GM23248 (cell line): ENCODE results near the gene MEI1. TPM values are rescaled to one million over a fixed set of nuclear protein-coding genes. Genes with fewer than 3 reads are reported as not detected.

Experiments
- DNase-seq: peaks from one replicate; pipeline ENCODE4 v3.0.0-alpha.2; 2015
- H2AFZ ChIP-seq: fragments of 200-600 bp; sonication (generic); 2 replicates; pipeline ENCODE4 v1.6.1; 2016; ENCODE audit warnings: antibody characterized with exemption
- H3F3A ChIP-seq: fragments of 200-600 bp; sonication (generic); 2 replicates; pipeline ENCODE4 v1.6.1; 2016; ENCODE audit warnings: mild to moderate bottlenecking, antibody characterized with exemption, mixed run types; ENCODE audit not compliant: insufficient read depth
- H3K27ac ChIP-seq: fragments of 200-600 bp; sonication (generic); 2 replicates; pipeline ENCODE4 v1.5.1; 2016; ENCODE audit warnings: mild to moderate bottlenecking
- H3K27me3 ChIP-seq: fragments of 200-600 bp; sonication (generic); replicated peaks from 2 replicates; pipeline ENCODE4 v1.6.1; 2016; ENCODE audit warnings: mild to moderate bottlenecking; ENCODE audit not compliant: insufficient read depth
- H3K36me3 ChIP-seq: fragments of 200-600 bp; sonication (generic); 2 replicates; pipeline ENCODE4 v1.6.1; 2016; ENCODE audit warnings: low read depth, mild to moderate bottlenecking
- H3K4me1 ChIP-seq: fragments of 200-600 bp; sonication (generic); 2 replicates; pipeline ENCODE4 v1.6.1; 2016; ENCODE audit warnings: mild to moderate bottlenecking; ENCODE audit not compliant: insufficient read depth
- H3K4me2 ChIP-seq: fragments of 200-600 bp; sonication (generic); one replicate; pipeline ENCODE4 v1.6.1; 2016; ENCODE audit warnings: mild to moderate bottlenecking; ENCODE audit not compliant: unreplicated experiment
- H3K4me3 ChIP-seq: fragments of 200-600 bp; sonication (generic); 2 replicates; pipeline ENCODE4 v1.5.1; 2016; ENCODE audit warnings: mild to moderate bottlenecking
- H3K79me2 ChIP-seq: fragments of 200-600 bp; sonication (generic); 2 replicates; pipeline ENCODE4 v1.6.1; 2016; ENCODE audit warnings: mild to moderate bottlenecking; ENCODE audit not compliant: insufficient read depth
- H3K9ac ChIP-seq: fragments of 200-600 bp; sonication (generic); 2 replicates; pipeline ENCODE4 v1.6.1; 2016; ENCODE audit warnings: mild to moderate bottlenecking
- H3K9me2 ChIP-seq: fragments of 200-600 bp; sonication (generic); 2 replicates; pipeline ENCODE4 v1.6.1; 2016; ENCODE audit warnings: mixed run types, mild to moderate bottlenecking, moderate library complexity; ENCODE audit not compliant: insufficient read depth
- H3K9me3 ChIP-seq: fragments of 200-600 bp; sonication (generic); one replicate; pipeline ENCODE4 v1.6.1; 2017; ENCODE audit warnings: low read depth
- H4K20me1 ChIP-seq: fragments of 200-600 bp; sonication (generic); 2 replicates; pipeline ENCODE4 v1.6.0; 2016; ENCODE audit not compliant: insufficient read depth
- EZH2 ChIP-seq: fragments of 200-600 bp; sonication (generic); IDR thresholded peaks from 2 replicates; pipeline ENCODE4 v1.6.1; 2018; ENCODE audit warnings: antibody characterized with exemption, mild to moderate bottlenecking; ENCODE audit not compliant: insufficient read depth, poor library complexity, severe bottlenecking
- EZH2phosphoT487 ChIP-seq: fragments of 200-600 bp; sonication (generic); IDR thresholded peaks from 2 replicates; pipeline ENCODE4 v1.6.1; 2018; ENCODE audit warnings: antibody characterized with exemption, moderate library complexity, mild to moderate bottlenecking, low read depth; ENCODE audit not compliant: insufficient read depth
- WGBS, 2 experiments: methylation state at CpG; one replicate each; pipeline ENCODE4 v1.1.6; 2015 to 2017; ENCODE audit warnings: low lambda C conversion rate in 2 of 2, low coverage in 1 of 2; ENCODE audit errors: missing lambda C conversion rate in 2 of 2; 5-methylcytosine and 5-hydroxymethylcytosine counted together
- in situ Hi-C: fragments of 300-500 bp; cut with MboI; formaldehyde crosslinking; loops from 2 replicates; pipeline ENCODE4 v1.15.0; 2020
- polyA plus RNA-seq: library from polyadenylated mRNA; unstranded; fragments of >200 nt; fragmentation: Nextera tagmentation; extraction: Ambion mirVana; gene quantifications from 2 replicates; pipeline ENCODE4 v1.2.1, GENCODE V29; 2016
- total RNA-seq: library from RNA; depleted of rRNA; stranded (reverse); fragments of >200 nt; shearing (Covaris generic); gene quantifications from 2 replicates; pipeline ENCODE4 v1.2.3, GENCODE V29; 2014

The MEI1 gene
- total and polyA plus RNA-seq, 2 experiments from 2014 or later = 2.2 to 5.9 TPM

GRCh38 chr22:41830174-41830573 is 130.9 kb downstream of the MEI1 start:
- H3K27ac ChIP-seq = no peak overlapping the region
- no peak overlapping the region for H3K4me2 ChIP-seq
- in situ Hi-C loops = no loop called here
- 95 to 100% methylated on average over 3 of the region's 3 CpGs for WGBS, 2 experiments
- peaks cover 17% of the 10 kb centered on the region for H3K79me2 ChIP-seq
- TF ChIP-seq EZH2phosphoT487 (no peak), EZH2 (no peak)
- DNase-seq = peak; percentile 14
- no peak overlapping the region for H3K4me3 ChIP-seq
- no peaks in the 10 kb centered on the region for H4K20me1 ChIP-seq
- H3K4me1 ChIP-seq = peaks cover 14% of the 10 kb centered on the region
- H2AFZ ChIP-seq = no peak overlapping the region
- no peak overlapping the region for H3K9ac ChIP-seq
- no peaks in the 10 kb centered on the region for H3K27me3 ChIP-seq
- H3K9me2 ChIP-seq = no peaks in the 10 kb centered on the region
- H3K36me3 ChIP-seq = no peaks in the 10 kb centered on the region
- H3K9me3 ChIP-seq = no peaks in the 10 kb centered on the region
- peaks cover 6% of the 10 kb centered on the region for H3F3A ChIP-seq

- Histone ChIP-seq H4K20me1 (no peaks in the 10 kb centered on the region), H3K79me2 (peaks cover 29% of the 10 kb centered on the region), H3K4me2 (peak overlapping the region; percentile 78), H3K4me3 (no peak overlapping the region), H3K9me2 (no peaks in the 10 kb centered on the region), H3K9me3 (no peaks in the 10 kb centered on the region), H3K9ac (no peak overlapping the region), H3K27ac (no peak overlapping the region), H3K36me3 (no peaks in the 10 kb centered on the region), H3K27me3 (no peaks in the 10 kb centered on the region), H2AFZ (no peak overlapping the region), H3K4me1 (peaks cover 7% of the 10 kb centered on the region; the same call in 1 of the 2 replicates), H3F3A (peaks cover 6% of the 10 kb centered on the region)
- WGBS, 2 experiments = 72 to 74% methylated on average over 6 of the region's 6 CpGs
- DNase-seq = peak; percentile 54
- no peak for TF ChIP-seq EZH2
- no peak for TF ChIP-seq EZH2phosphoT487
- in situ Hi-C loops = no loop called here
Measured at GRCh38 chr22:41831383-41831782, 132.1 kb downstream of the MEI1 start.

GRCh38 chr22:41831828-41832552 is 132.7 kb downstream of the MEI1 start:
- Histone ChIP-seq H3K9me3 (no peaks in the 10 kb centered on the region), H4K20me1 (no peaks in the 10 kb centered on the region), H3K27me3 (no peaks in the 10 kb centered on the region), H2AFZ (peak overlapping the region; percentile 83), H3F3A (peaks cover 6% of the 10 kb centered on the region), H3K4me2 (peak overlapping the region; percentile 78), H3K9me2 (no peaks in the 10 kb centered on the region), H3K79me2 (peaks cover 35% of the 10 kb centered on the region), H3K4me1 (peaks cover 7% of the 10 kb centered on the region; the same call in 1 of the 2 replicates), H3K36me3 (no peaks in the 10 kb centered on the region), H3K4me3 (peak overlapping the region; percentile 81), H3K27ac (peak overlapping the region; percentile 75), H3K9ac (peak overlapping the region; percentile 81)
- in situ Hi-C loops = no loop called here
- 15 to 18% methylated on average over 17 of the region's 17 CpGs for WGBS, 2 experiments
- no peak for TF ChIP-seq EZH2phosphoT487
- TF ChIP-seq EZH2 = no peak
- peak; percentile 7 for DNase-seq

GRCh38 chr22:41832553-41833368 is 133.5 kb downstream of the MEI1 start, which contains the start of gene SREBF2:
TSS of gene SREBF2 (plus strand) at chr22:41833105. CDS start at chr22:41833271, 166 bp downstream.
- H3K9me2 ChIP-seq = no peaks in the 10 kb centered on the region
- peaks cover 7% of the 10 kb centered on the region; the same call in 1 of the 2 replicates for H3K4me1 ChIP-seq
- no peak for TF ChIP-seq EZH2phosphoT487
- no peak for TF ChIP-seq EZH2
- no peaks in the 10 kb centered on the region for H3K9me3 ChIP-seq
- no peaks in the 10 kb centered on the region for H4K20me1 ChIP-seq
- H3K79me2 ChIP-seq = peaks cover 41% of the 10 kb centered on the region
- peak within 1 kb of the TSS; percentile 78 for H3K4me2 ChIP-seq
- H3K27ac ChIP-seq = peak within 1 kb of the TSS; percentile 75
- in situ Hi-C loops = no loop called here
- peak within 1 kb of the TSS; percentile 81 for H3K9ac ChIP-seq
- DNase-seq = peak; percentile 99
- H3K36me3 ChIP-seq = no peaks in the 10 kb centered on the region
- peak within 1 kb of the TSS; percentile 81 for H3K4me3 ChIP-seq
- H2AFZ ChIP-seq = peak within 1 kb of the TSS; percentile 83
- 1% methylated on average over 38 to 56 of the region's 75 CpGs for WGBS, 2 experiments
- peaks cover 6% of the 10 kb centered on the region for H3F3A ChIP-seq
- H3K27me3 ChIP-seq = no peaks in the 10 kb centered on the region
